GM19099 (cell line): ENCODE data around the gene HDHD5.

Experiments
- POLR2A ChIP-seq: IDR thresholded peaks from 3 replicates; pipeline ENCODE4 v1.6.1; 2011; ENCODE audit warnings: low read depth; ENCODE audit not compliant: insufficient read length; ENCODE audit errors: extremely low read depth

HDHD5 gene

DNA sequence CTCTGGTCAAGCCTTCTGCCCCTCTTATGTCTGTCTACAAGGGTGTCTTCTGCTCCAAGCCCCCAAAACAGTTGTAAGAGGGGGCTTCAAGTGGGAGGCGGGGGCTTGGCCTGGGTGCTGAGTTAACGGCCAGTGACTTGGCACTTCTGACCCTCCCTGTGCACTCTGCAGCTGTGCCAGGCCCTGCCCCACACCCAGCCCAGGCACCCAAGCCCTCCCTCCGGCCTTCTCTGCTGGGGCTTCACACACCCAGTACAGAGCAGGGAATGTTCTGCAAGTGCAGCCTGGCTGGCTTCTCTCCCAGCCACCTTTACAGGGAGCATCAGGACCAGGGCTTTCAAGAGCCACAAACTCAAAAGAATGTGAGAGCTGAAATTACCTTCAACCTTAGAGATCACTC, 41.7 kb downstream of the HDHD5 start:
- TF ChIP-seq POLR2A, result no peak

DNA sequence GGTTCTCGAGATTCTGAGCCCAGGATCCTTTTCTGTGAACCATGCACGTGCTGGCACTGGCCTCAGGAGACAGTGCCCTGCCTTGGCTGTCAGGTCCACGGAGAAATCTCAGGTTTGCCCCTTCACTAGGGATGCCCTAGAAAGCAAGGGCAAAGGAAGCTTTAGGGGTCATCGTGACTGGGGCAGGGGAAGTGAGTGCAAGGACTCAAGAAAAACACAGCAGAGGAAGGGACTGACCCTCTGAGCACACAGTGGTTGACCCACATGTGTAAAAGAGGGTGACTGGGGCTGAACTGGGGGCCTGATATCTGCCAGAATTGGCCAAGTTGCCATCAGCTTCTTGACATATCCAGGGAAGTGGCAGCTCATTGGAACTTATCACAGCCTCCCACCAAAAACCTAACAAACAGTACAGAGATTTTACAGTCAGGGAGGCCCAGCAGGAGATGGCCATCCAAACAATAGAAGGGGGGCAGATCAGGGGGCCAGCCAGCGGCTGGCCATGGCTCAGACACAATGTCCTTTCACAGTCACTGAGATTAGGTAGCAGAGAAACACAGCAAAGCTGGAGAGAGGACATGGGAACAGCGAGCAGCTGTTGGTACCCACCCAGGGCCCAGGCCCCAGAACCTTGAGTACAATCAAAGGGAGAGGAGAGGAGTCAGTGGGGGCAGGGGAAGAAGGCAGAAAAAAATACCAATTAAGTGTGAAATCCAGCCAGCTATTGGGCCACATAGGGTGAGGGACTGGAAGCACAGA, 42.3 kb downstream of the HDHD5 start:
- TF ChIP-seq POLR2A, result no peak

DNA sequence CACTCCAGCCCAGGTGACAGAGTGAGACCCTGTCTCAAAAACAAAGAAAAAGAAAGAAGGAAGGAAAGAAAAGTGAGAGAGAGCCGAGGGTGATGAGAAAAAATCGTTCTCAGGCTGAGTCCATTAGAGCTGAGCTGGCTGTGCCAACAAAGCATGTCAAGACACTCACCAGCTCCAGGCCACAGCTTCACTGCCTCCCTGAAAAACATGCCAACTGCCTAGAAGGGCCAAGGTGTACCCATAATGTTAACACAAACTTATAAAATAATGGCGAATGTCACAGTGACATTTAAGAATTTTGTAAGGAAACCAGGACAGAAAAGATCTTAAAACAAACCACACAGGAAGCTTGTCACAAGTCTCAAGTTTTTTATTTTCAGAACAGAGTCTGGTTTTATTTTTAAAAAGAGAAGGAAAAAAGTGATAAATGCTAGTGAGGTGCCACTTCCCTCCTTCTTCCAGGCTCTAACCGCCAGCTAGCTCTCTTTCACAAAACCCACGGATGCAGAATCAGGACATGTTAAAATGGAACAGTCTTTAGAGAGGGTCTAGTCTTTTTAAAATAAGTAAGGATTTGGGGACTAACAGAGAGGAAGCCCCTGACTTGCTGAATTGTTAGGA, 43.0 kb downstream of the HDHD5 start:
- no peak for TF ChIP-seq POLR2A

DNA sequence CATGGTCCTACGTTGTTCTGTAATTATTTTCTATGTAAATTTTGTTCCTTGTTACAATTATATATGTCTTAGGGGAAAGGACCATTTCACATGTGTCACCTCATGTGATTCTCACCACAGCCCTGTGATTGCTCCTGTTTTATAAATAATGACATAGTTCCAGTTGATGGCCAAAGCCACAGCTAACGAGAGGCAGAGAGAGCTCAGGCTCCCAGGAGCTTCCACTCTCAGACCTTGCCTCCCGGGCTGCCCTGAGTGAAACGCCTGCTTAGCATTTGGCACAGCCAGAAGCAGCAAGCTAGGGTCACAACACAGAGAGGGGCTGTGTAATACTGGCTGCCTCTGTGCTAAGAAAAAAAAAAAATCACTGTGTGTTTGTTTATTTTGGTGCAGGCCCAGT, 43.8 kb downstream of the HDHD5 start:
- TF ChIP-seq POLR2A, result no peak

DNA sequence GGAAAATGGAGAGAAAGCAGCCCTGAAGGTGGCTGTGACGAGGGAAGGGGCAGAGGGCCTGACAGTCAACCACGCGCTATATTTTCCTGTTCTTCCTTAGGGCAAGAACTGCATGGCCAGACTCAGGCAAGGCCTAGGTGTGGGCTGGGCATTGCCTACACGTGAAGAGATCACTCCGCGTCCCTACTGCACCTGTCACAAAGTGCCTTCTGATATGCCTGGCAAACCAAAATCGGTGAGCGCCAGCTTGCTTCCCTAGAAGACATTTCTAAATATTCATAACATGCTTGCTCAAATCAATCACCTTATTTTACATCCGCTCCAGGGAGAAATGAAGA, 44.2 kb downstream of the HDHD5 start:
- no peak for TF ChIP-seq POLR2A

DNA sequence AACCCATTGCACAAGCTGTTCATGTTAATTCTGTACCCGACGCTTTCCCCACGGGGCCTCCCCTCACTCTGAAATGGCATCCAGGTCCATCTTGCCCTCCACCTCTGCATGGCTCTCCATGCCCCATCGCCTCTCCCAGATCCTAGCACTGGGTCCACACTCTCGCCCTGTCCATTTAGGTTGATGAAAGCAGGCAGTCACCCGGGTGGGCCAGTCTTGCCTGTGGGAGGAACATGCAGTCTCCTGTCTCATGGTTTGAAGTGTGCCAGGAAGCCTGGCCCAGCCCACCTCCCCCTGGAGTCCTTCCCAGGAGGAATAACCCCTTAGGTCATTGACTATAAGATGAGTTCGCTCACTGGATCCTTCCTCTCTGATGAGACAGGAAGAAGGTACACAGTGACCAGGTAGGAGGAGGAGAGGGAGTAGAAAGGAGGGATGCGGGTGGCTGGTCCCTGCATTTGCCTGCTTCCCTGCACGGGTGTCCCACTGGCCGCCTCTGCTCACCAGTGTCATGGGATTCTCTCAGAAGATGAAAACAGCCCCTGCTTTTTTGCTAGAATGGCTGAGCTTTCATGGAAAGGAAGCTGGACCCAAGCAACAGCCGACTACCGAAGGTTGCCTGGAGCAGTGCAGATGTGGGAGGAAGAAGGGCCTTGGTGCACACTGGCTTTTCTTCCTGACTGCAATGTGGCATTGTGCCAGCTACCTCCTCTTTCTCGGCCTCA, 44.7 kb downstream of the HDHD5 start:
- TF ChIP-seq POLR2A, result no peak

DNA sequence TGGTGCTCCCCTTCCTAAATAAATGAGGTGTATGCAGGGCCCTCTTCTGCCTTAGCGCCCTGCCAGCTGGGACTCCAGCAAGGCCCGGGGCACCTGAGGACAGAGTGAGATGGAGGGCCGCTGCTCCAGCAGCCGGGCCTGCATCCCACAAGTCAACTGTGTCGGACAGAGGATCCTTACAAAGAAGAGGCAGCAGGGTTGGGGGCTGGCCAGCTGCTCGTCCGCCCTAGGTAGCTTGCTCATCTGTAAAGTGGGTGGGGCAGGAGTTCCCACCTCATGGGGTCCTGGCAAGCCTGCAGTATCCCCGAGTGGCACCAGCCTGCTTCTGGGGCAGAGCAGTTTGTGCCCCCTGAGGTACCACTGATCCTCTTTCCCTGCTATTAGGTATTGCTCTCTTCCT, 45.5 kb downstream of the HDHD5 start:
- no peak for TF ChIP-seq POLR2A

DNA sequence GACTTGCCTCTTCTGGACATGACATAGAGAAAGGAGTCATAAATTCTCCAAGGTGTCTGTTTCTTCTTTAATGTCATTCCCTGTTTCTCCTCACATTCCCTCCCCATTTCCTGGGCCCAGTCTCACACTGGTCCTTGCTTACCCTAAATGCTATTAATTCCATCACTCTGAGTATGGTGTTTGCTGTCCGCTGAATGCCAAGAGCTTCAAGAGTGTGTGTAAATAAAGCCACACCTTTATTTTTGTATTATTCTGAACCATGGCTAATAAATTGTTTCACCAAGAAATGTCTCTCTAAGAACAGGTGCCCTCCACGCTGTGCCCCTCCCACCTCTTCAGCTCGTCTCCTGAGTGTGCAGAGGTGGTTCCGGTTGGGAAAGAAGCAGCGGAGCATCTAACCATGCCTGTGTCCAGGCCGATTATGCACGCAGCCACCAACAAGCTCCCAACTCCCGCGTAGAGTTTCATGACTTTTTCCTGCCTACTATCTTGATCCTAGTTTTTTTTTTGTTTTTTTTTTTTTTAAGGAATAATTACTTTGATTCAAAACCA, 46.5 kb downstream of the HDHD5 start:
- TF ChIP-seq POLR2A, result no peak

DNA sequence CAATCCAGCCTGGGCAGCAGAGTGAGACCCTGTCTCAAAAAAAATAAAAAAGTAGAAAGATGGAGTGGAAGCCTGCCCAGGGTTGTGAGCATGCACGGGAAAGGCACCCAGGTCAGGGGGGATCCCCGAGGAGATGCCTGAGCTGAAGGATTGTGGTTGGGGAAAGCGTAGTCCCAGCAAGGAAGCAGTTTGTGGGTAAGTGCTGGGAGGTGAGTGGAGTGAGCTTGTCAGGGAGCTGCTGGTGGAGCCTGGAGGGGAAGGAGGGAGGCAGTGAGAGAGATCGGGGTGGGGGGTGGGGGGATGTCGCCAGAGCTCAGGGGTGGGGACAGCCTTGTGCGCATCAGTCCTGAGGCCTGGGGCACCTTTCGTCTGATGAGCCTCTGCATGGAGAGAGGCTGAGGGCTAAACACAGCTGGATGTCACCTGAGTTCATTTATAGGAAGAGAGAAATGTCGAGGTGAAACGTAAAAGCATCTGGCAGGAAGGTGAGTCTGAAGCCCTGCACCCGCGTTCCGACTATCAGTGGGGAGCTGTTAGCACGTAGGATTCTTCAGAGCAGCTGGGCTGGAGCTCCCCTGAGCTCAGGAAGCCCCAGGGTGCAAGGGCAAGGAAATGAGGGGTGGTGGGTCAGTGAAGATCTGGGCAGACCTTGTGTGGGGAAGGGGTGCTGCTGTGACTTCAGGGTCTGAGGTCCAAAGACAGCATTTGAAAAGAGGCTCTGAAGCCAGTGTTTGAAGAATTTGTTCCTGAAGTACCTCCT, 48.1 kb downstream of the HDHD5 start:
- TF ChIP-seq POLR2A, result no peak

DNA sequence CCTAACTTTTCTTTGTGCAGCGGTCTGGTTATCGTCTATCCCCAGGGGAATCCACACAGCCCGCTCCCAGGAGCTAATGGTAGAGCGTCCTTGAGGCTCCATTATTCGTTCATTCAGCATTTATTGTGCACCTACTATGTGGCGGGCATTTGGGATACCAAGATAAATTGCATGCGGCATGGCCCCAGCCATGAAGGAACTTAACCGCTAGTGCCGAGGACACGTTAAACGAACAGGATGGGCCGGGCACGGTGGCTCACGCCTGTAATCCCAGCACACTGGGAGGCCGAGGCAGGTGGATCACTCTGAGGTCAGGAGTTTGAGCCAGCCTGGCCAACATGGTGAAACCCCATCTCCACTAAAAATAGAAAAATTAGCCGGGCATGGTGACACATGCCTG, 49.1 kb downstream of the HDHD5 start:
- TF ChIP-seq POLR2A, result no peak

DNA sequence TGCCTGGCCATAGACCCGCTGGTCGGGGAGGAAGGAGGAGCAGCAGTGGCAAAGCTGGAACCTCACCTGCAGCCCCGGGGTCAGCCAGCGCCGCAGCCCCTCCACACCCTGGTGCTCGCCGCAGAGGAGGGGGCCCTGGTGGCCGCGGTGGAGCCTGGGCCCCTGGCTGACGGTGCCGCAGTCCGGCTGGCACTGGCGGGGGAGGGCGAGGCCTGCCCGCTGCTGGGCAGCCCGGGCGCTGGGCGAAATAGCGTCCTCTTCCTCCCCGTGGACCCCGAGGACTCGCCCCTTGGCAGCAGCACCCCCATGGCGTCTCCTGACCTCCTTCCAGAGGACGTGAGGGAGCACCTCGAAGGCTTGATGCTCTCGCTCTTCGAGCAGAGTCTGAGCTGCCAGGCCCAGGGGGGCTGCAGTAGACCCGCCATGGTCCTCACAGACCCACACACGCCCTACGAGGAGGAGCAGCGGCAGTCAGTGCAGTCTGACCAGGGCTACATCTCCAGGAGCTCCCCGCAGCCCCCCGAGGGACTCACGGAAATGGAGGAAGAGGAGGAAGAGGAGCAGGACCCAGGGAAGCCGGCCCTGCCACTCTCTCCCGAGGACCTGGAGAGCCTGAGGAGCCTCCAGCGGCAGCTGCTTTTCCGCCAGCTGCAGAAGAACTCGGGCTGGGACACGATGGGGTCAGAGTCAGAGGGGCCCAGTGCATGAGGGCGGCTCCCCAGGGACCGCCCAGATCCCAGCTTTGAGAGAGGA, 49.8 kb downstream of the HDHD5 start:
- TF ChIP-seq POLR2A, result no peak

DNA sequence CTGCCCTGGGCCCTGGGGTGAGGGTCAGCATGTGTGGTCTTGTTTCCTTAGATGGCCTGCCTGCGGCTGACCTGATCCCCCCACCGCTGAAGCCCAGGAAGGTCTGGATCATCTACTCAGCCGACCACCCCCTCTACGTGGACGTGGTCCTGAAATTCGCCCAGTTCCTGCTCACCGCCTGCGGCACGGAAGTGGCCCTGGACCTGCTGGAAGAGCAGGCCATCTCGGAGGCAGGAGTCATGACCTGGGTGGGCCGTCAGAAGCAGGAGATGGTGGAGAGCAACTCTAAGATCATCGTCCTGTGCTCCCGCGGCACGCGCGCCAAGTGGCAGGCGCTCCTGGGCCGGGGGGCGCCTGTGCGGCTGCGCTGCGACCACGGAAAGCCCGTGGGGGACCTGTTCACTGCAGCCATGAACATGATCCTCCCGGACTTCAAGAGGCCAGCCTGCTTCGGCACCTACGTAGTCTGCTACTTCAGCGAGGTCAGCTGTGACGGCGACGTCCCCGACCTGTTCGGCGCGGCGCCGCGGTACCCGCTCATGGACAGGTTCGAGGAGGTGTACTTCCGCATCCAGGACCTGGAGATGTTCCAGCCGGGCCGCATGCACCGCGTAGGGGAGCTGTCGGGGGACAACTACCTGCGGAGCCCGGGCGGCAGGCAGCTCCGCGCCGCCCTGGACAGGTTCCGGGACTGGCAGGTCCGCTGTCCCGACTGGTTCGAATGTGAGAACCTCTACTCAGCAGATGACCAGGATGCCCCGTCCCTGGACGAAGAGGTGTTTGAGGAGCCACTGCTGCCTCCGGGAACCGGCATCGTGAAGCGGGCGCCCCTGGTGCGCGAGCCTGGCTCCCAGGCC, 50.6 kb downstream of the HDHD5 start:
- no peak for TF ChIP-seq POLR2A

DNA sequence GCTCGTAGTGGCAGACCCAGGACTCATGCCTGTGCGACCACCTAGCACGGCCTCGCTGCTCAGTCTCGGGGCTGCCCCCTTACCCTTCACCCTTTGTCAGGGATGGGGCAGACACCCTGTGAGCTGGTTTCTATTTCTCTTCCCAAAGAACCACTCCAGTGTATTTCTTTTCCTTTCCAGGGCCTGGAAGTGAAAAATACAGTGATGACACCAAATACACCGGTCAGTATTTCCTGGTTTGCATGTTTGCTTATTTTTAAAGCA, 51.6 kb downstream of the HDHD5 start:
- TF ChIP-seq POLR2A, result no peak
